ENCODE data around the gene C14orf180. TPM values are rescaled to one million over a fixed set of nuclear protein-coding genes. Genes with fewer than 3 reads are reported as not detected.

Gene C14orf180
- total RNA-seq, 4 donors from 2014 or later: 0.13 to 1.5 (median 0.53) TPM

DNA sequence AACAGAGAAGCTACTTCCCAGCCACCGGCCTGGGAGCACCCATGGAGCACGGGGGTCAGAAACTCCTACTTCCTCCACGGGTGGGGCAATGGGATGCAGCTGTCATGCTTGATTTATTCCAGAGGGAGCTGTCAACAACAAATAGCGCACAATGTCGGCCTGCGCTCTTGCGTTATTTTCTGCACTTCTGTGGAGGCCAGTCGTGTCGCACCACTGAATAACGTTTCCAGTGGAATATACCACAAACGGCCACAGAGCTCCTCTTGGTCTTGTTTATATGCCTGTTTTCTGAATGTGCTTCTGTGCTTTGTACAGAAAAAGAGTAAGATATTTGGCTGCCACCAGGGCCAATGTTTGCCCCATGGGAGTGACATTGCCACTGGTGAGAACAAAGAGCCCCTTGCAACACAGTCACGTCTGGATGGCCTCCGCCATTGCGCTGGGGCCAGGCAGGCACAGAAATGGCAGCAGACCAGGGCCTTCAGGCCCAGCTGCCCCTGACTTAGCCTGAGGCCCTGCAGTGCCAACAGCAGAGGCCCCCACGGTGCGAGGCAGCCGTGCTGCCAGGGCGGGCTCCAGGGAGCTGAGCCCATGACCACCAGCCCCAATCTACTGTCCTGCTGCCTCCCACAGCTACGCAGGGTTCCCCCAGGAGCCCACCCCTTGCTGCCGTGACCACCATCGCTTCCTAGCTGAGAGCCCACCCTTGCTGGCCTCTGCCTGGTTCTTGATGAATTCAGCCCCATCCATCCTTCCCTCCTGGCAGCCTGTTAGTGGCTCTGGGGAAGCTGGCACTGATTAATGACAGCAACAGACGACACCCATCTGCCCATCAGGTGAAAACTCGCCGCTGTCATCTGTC lies 53.9 kb downstream of the C14orf180 start:
- H3K36me3 ChIP-seq: no peaks in the 10 kb centered on the region
- H3K9me3 ChIP-seq: no peaks in the 10 kb centered on the region
- H3K27ac ChIP-seq: no peak overlapping the region
- TF ChIP-seq POLR2A (IDR thresholded peaks at IDR 0.05) (no peak), CTCF (IDR thresholded peaks at IDR 0.05) (no peak)
- H3K27me3 ChIP-seq: no peaks in the 10 kb centered on the region
- WGBS, 2 donors: 77 to 86% methylated on average over 17 to 21 of the region's 24 CpGs
- no peaks in the 10 kb centered on the region for H3K4me1 ChIP-seq
- DNase-seq: no peak
- no peak overlapping the region for H3K4me3 ChIP-seq (replicated peaks in 1 of 3)
- intact Hi-C loops (cut with DNase I): no loop called here

- Histone ChIP-seq H3K27me3 (no peaks in the 10 kb centered on the region), H3K9me3 (no peaks in the 10 kb centered on the region), H3K4me3 (replicated peaks in 1 of 3) (no peak overlapping the region), H3K27ac (no peak overlapping the region), H3K36me3 (no peaks in the 10 kb centered on the region), H3K4me1 (no peaks in the 10 kb centered on the region)
- no peak for DNase-seq
- intact Hi-C loops (cut with DNase I): no loop called here
- TF ChIP-seq CTCF (IDR thresholded peaks at IDR 0.05) (no peak), POLR2A (IDR thresholded peaks at IDR 0.05) (no peak)
- 87 to 89% methylated on average over 9 to 18 of the region's 20 CpGs for WGBS, 2 donors
These were observed 54.7 kb downstream of the C14orf180 start for GRCh38 chr14:104634138-104634760.

DNA sequence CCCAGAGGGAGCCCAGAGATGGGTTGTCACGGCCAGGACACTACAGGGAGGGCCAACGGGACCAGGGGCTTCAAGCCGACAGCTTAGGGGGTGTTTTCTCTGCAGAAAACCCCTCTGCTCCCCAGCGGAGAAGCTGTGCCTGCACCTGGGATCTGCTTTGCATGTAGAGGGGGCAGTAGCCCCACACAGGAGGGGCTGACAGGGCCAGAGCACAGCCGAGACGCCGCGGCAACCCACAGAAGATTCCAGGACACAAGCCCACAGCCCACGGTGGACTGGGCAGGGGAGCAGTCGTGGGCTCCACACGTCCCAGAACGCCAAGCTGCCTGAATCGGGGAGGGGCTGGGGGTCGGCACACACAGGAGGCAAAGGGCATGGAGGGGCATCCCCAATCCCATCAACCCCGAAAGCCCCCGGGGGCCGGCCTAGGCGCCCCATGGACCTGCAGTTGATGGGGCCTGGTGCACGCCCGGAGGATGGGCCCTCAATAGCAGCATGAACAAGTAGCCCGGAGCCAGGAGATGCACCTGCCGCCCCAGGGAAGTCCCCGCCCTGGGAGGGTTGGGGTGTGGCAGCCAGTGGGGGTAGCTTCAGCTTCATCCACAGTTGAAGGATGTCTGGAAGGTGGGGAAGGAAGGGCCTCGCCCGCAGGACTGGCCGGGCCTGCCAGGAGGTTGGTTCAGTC lies 55.5 kb downstream of the C14orf180 start:
- Histone ChIP-seq H3K27me3 (no peaks in the 10 kb centered on the region), H3K27ac (no peak overlapping the region), H3K4me1 (no peaks in the 10 kb centered on the region), H3K9me3 (no peaks in the 10 kb centered on the region), H3K36me3 (no peaks in the 10 kb centered on the region), H3K4me3 (replicated peaks in 1 of 3) (no peak overlapping the region)
- WGBS, 2 donors: 82 to 87% methylated on average over 6 to 12 of the region's 26 CpGs
- DNase-seq: no peak
- TF ChIP-seq CTCF (IDR thresholded peaks at IDR 0.05) (no peak), POLR2A (IDR thresholded peaks at IDR 0.05) (no peak)
- intact Hi-C loops (cut with DNase I): no loop called here

GRCh38 chr14:104635717-104636116 lies 56.2 kb downstream of the C14orf180 start:
- Histone ChIP-seq H3K27me3 (no peaks in the 10 kb centered on the region), H3K36me3 (no peaks in the 10 kb centered on the region), H3K9me3 (no peaks in the 10 kb centered on the region), H3K4me3 (replicated peaks in 1 of 3) (no peak overlapping the region), H3K27ac (no peak overlapping the region), H3K4me1 (no peaks in the 10 kb centered on the region)
- TF ChIP-seq CTCF (IDR thresholded peaks at IDR 0.05) (no peak), POLR2A (IDR thresholded peaks at IDR 0.05) (no peak)
- intact Hi-C loops (cut with DNase I): no loop called here
- no peak for DNase-seq
- 75 to 85% methylated on average over 14 of the region's 14 CpGs for WGBS, 2 donors
